Measurements from ENCODE around the gene PTPRD. TPM values are rescaled to one million over a fixed set of nuclear protein-coding genes. Genes with fewer than 3 reads are reported as not detected.

PTPRD gene
- total RNA-seq, 1 donor = 11.5 TPM

DNA sequence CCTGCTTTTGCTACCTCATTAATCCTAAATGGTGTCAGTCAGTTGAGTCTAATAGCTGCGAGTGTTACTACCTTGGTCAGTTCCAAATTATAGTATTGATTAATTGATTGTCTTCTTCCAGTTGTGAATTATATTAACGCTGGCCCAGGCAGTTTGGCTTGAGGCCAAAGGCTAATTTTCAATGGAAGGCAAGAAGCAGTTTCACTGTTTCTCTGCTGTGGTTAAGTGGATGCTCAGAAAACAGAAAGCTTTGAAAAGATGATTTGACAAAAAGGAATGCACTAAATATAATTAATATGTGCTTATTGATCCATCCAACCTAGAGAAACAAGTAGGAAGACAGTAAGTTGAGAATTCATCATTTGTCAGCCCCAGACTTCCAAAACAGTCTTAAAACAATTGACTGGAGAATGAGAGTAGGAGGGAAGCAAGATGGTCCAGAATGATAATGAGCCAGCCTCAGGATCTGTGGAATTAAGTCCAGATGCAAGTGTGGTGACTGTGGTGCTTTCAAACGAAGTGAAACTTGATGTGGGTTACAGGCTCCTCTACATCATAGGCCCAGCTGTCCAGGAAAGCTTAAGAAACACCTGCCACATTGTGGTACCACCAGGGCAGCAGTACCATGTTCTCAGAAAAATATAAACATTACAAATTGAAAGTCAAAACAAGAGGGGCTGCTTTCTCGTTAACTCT, 1442.2 kb downstream of the PTPRD start:
- DNase-seq (ENCODE audit: low read depth) = no peak
- H3K4me3 ChIP-seq (ENCODE audit: low read depth, low read length) = no peak overlapping the region
- TF ChIP-seq, protein P1, sequence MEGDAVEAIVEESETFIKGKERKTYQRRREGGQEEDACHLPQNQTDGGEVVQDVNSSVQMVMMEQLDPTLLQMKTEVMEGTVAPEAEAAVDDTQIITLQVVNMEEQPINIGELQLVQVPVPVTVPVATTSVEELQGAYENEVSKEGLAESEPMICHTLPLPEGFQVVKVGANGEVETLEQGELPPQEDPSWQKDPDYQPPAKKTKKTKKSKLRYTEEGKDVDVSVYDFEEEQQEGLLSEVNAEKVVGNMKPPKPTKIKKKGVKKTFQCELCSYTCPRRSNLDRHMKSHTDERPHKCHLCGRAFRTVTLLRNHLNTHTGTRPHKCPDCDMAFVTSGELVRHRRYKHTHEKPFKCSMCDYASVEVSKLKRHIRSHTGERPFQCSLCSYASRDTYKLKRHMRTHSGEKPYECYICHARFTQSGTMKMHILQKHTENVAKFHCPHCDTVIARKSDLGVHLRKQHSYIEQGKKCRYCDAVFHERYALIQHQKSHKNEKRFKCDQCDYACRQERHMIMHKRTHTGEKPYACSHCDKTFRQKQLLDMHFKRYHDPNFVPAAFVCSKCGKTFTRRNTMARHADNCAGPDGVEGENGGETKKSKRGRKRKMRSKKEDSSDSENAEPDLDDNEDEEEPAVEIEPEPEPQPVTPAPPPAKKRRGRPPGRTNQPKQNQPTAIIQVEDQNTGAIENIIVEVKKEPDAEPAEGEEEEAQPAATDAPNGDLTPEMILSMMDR (IDR thresholded peaks at IDR 0.05; ENCODE audit: insufficient read depth, low read length) = no peak

DNA sequence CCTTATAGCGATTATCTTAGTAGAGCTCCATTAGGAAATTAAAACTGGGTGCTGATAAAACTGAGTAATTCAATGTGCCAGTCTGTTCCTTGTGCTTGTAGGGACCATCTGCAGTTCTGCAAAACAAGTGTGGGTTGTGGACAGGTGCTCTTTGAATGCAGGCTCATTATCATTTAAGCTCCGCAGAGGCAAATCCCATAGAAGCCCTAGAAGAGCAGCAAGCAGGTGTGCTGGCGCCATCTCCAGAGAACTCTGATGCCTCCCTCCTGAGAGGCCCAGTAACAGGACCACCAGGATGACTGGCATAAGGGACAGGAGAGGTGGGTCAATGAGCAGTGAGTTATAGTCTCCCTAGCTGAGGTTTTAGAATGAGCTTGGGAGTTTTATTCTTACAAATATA, 1470.8 kb downstream of the PTPRD start:
- DNase-seq (ENCODE audit: low read depth) = no peak
- H3K4me3 ChIP-seq (ENCODE audit: low read depth, low read length) = no peak overlapping the region
- TF ChIP-seq, protein P1 (IDR thresholded peaks at IDR 0.05; ENCODE audit: insufficient read depth, low read length) = no peak

DNA sequence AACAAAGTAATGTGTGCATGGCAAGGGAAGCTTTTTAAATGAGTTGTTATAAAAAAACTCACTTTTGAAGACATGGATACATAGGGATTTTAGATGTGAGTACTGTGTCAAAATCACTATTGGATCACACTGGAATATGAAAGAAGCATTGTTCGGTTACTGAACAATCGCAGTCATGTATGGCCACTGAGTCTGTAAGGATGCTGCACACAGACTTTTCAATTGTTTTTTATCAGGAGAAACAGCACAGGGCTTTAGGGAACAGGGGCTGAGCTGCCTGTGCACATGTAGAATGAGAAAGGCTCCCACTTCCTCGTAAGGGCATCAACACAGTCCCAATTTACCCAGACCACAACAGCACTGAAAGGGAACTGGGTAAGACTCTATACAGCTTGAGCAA, 1479.3 kb downstream of the PTPRD start:
- H3K4me3 ChIP-seq (ENCODE audit: low read depth, low read length) = no peak overlapping the region
- no peak for DNase-seq (ENCODE audit: low read depth)
- TF ChIP-seq, protein P1 (IDR thresholded peaks at IDR 0.05; ENCODE audit: insufficient read depth, low read length) = no peak

DNA sequence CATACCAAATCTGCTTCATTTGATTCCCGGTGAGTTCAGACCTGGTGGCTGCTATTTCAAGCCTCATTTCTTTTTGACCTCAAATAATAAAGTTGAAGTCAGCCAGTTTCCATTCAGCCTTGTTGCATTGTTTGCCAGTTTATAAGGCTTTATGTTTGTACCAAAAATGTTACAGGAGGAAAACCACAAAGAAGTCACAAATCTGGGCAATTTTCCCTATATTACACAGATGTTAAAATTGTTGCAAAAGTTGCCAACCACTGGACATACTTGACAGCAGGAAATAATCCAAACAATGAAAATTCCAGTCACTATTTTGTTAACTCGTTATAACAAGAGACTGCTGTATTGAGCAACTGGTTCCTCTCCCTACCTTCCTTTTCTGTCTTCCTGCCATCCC, 1488.2 kb downstream of the PTPRD start:
- no peak overlapping the region for H3K4me3 ChIP-seq (ENCODE audit: low read depth, low read length)
- TF ChIP-seq, protein P1 (IDR thresholded peaks at IDR 0.05; ENCODE audit: insufficient read depth, low read length) = no peak
- peak; percentile 2 for DNase-seq (ENCODE audit: low read depth)

DNA sequence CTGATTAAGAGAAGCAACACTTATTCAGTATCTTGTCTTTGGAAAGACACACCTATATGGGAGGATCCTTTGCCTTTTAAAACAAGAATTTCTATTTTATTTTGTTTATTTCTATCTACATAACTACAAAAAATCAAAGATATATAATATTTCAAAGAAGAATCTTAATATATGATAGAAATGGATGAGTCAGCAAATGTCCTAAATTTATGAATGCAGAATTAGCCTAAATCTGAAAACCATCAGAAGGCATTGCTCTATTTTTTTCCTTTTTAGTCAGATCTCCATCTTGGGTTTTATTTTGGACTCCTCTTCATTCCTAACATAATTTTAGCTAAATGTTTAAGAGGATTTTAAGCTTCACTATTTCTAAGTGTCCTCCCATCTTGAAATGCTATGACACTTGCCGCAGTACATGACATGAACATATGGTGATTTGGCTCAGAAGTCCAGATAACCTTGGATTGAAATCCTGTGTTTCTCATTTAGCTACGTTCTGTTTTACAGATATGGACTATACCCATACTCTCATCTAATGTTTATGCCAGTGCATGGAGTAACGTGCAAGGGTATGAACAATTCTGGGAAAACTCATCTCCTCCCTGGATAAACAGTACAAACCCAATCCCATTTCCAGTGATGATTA, 1490.4 kb downstream of the PTPRD start:
- H3K4me3 ChIP-seq (ENCODE audit: low read depth, low read length) = no peak overlapping the region
- TF ChIP-seq, protein P1 (IDR thresholded peaks at IDR 0.05; ENCODE audit: insufficient read depth, low read length) = no peak

DNA sequence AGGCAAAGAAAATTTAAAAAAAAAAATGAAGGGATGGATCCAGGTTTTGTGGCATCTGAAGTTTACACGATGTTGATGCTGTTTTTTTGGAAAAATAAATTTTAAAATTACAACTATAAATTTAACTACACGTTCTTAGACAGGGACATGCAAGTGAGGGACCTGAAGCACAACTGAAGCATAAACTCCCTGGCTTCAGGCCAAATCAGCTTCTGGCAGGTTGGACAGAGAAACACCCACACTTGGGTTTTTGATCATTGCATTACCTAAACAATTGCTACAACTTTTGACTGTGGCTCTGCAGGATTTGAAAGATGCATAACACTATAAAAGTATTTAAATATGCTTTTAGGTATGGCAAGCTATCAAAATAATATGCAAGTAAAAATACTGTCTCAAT, 1494.9 kb downstream of the PTPRD start:
- TF ChIP-seq, protein P1 (IDR thresholded peaks at IDR 0.05; ENCODE audit: insufficient read depth, low read length) = no peak
- no peak overlapping the region for H3K4me3 ChIP-seq (ENCODE audit: low read depth, low read length)

More for the DNA sequence above, 1490.4 kb downstream of the PTPRD start:
- no peak for DNase-seq (ENCODE audit: low read depth)

More for the DNA sequence above, 1494.9 kb downstream of the PTPRD start:
- no peak for DNase-seq (ENCODE audit: low read depth)
